Measurements from ENCODE around the gene LYPD6.

- TF ChIP-seq ZBTB12 (CRISPR knock-in tag; IDR thresholded peaks at IDR 0.05) (no peak), SIN3A (IDR thresholded peaks at IDR 0.05; ENCODE audit: borderline replicate concordance in 2 of 2, control insufficient read depth in 1 of 2, low read depth in 2 of 2, low read length in 2 of 2) (no peak), MNT (conservative IDR thresholded peaks at IDR 0.05) (no peak), ATF7 (IDR thresholded peaks at IDR 0.05) (no peak), ELK1 (CRISPR knock-in tag; IDR thresholded peaks at IDR 0.05) (no peak), ZNF75A (CRISPR knock-in tag; IDR thresholded peaks at IDR 0.05) (no peak), EZH2 (IDR thresholded peaks at IDR 0.05; ENCODE audit: borderline replicate concordance, low read depth, low read length) (no peak), HDGF (IDR thresholded peaks at IDR 0.05) (no peak), JUN (IDR thresholded peaks at IDR 0.05; ENCODE audit: borderline replicate concordance, low read depth, low read length) (no peak), JUN (CRISPR knock-in tag; IDR thresholded peaks at IDR 0.05; ENCODE audit: borderline replicate concordance) (no peak), YY1 (IDR thresholded peaks at IDR 0.05; ENCODE audit: borderline replicate concordance in 1 of 3, control insufficient read depth in 1 of 3, extremely low read depth in 1 of 3, insufficient read depth in 3 of 3, insufficient read length in 1 of 3, insufficient replicate concordance in 2 of 3, low read depth in 1 of 3, low read length in 2 of 3) (no peak)
Observed at GRCh38 chr2:149332364-149332763, 2.0 kb downstream of the LYPD6 start.
